Panc1 (cell line): Measurements from ENCODE around the gene TUBB4B. TPM values are rescaled to one million over a fixed set of nuclear protein-coding genes. Genes with fewer than 3 reads are reported as not detected.

Source experiments
- ATAC-seq: fragments of 200-7000 bp; cut with Tn5 transposase; 2 replicates; pipeline ENCODE4 v1.9.1; 2020; ENCODE audit warnings: mild to moderate bottlenecking, moderate library complexity
- BruUV-seq: library from RNA; stranded (reverse); fragments of 400-500 nt; replicated peaks from 2 replicates; lab custom pipeline; 2021; lab: Mats Ljungman, UMichigan
- CTCF ChIA-PET: fragments of 300-600 bp; sonication (Branson Sonifier 250); formaldehyde crosslinking; loops from one replicate; lab custom pipeline; 2022; ENCODE audit warnings: antibody characterized with exemption; lab: Charles Lee
- POLR2A ChIA-PET: fragments of 300-600 bp; sonication (Branson Sonifier 250); formaldehyde crosslinking; loops from one replicate; lab custom pipeline; 2022; ENCODE audit warnings: antibody characterized with exemption; lab: Charles Lee
- DNase-seq: peaks from one replicate; pipeline ENCODE4 v3.0.0-alpha.2; 2010; ENCODE audit warnings: low read depth, low spot score
- H3K27ac ChIP-seq: 2 replicates; pipeline ENCODE4 v1.5.1; 2011; ENCODE audit warnings: mild to moderate bottlenecking, low read length, inconsistent platforms
- H3K27me3 ChIP-seq: fragments of 200-500 bp; sonication (Bioruptor generic); 2 replicates; pipeline ENCODE4 v1.6.0; 2014; ENCODE audit warnings: low read length, inconsistent platforms; ENCODE audit not compliant: control insufficient read depth, insufficient read depth
- H3K36me3 ChIP-seq: fragments of 200-500 bp; sonication (Bioruptor generic); 2 replicates; pipeline ENCODE4 v1.5.1; 2014; ENCODE audit warnings: inconsistent platforms, mild to moderate bottlenecking, low read length, moderate library complexity; ENCODE audit not compliant: control insufficient read depth, insufficient read depth
- H3K4me1 ChIP-seq: 2 replicates; pipeline ENCODE4 v1.5.1; 2011; ENCODE audit warnings: inconsistent platforms, mild to moderate bottlenecking, low read length, moderate library complexity; ENCODE audit not compliant: control insufficient read depth, insufficient read depth
- H3K4me3 ChIP-seq, 2 experiments: 2 replicates each; pipeline ENCODE4 v1.5.1; 2011 to 2012; ENCODE audit warnings: low read depth in 2 of 2, low read length in 2 of 2, mild to moderate bottlenecking in 2 of 2, inconsistent platforms in 1 of 2, moderate library complexity in 1 of 2
- H3K9me3 ChIP-seq: fragments of 200-500 bp; sonication (Bioruptor generic); 2 replicates; pipeline ENCODE4 v1.5.1; 2014; ENCODE audit warnings: low read depth, mild to moderate bottlenecking, inconsistent platforms, low read length, moderate library complexity; ENCODE audit not compliant: control insufficient read depth, insufficient read depth
- POLR2AphosphoS5 ChIP-seq: IDR thresholded peaks from 2 replicates; pipeline ENCODE4 v1.6.1; 2012; ENCODE audit warnings: mild to moderate bottlenecking, low read depth, low read length, moderate library complexity
- SIN3A ChIP-seq: IDR thresholded peaks from 2 replicates; pipeline ENCODE4 v1.6.1; 2012; ENCODE audit warnings: low read depth, mild to moderate bottlenecking, low read length, moderate library complexity, borderline replicate concordance; ENCODE audit not compliant: insufficient read depth
- TCF7L2 ChIP-seq: IDR thresholded peaks from 2 replicates; pipeline ENCODE4 v1.6.1; 2011; ENCODE audit warnings: mild to moderate bottlenecking, low read depth, low read length, inconsistent platforms
- in situ Hi-C: cut with HindIII; loops from 2 replicates; pipeline ENCODE4 v1.10.0; 2016; ENCODE audit warnings: low sequenced_read_pairs, low pct_unique_long_range_greater_than_20kb
- intact Hi-C: fragments of 100-400 bp; cut with micrococcal nuclease; formaldehyde crosslinking; loops from one replicate; pipeline ENCODE4 v1.10.0; 2022; ENCODE audit not compliant: unreplicated experiment
- total RNA-seq: library from RNA; stranded (reverse); gene quantifications from one replicate; pipeline ENCODE4 v1.2.1, GENCODE V29; 2021; ENCODE audit not compliant: unreplicated experiment
- TF ChIP-seq, protein P1 (sequence below), 2 experiments: IDR thresholded peaks; 2 replicates each; pipeline ENCODE4 v1.6.1; 2011 to 2012; ENCODE audit warnings: low read depth in 2 of 2, control low read depth in 1 of 2, low read length in 1 of 2, mild to moderate bottlenecking in 1 of 2, moderate library complexity in 1 of 2; ENCODE audit not compliant: insufficient read depth in 1 of 2
- TF ChIP-seq, protein P2 (sequence below): fragments of 450-650 bp; IDR thresholded peaks from 2 replicates; pipeline ENCODE4 v1.5.1; 2017; ENCODE audit warnings: mild to moderate bottlenecking

Gene TUBB4B
- total RNA-seq, 1 experiment from 2014 or later: 265 TPM

DNA sequence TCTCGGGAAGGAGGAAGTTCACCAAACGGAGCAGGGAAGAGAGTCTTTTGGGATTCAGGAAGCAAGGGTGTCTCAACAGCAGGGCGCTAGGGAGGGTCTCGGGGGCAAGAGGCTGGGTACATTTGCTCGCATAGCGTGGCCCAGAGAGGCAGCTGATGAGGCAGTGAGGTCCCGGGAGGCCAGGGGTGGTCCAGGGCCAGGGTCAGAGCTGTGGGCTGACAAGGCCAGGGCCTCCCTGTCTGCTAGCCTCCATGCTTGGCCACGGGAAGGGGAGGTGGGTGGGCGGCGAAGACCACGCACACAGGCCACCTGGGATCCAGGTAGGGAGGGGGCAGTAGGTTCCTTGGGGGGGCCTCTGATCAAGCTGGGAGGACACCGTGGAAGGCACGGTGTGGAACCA, 29.6 kb upstream of the TUBB4B start:
- H3K4me1 ChIP-seq: peaks cover 6% of the 10 kb centered on the region
- POLR2A ChIA-PET: no interaction called here

DNA sequence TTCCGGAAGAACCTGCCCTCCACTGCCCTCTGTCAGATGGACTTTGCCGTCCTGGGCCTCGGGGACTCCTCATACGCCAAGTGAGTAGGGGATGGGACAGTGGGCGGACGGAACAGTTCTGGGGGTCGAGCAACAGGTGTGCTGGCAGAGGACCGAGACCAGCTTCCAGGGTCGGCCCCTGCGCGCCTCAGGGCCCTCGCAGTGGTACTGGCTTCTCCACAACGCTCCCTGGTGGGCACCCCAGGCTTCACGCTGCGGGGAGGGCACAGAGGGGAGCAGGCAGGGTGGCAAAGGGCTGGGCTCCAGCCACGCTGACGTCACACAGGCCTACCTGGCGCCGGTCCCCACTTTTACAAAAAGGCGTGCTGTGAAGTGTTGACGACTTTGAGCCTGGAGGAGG, 28.6 kb upstream of the TUBB4B start:
- Histone ChIP-seq H3K27ac (no peak overlapping the region), H3K36me3 (no peaks in the 10 kb centered on the region), H3K9me3 (no peaks in the 10 kb centered on the region), H3K4me3 (no peak overlapping the region), H3K27me3 (no peaks in the 10 kb centered on the region), H3K4me1 (peaks cover 8% of the 10 kb centered on the region)
- TF ChIP-seq, protein P1, sequence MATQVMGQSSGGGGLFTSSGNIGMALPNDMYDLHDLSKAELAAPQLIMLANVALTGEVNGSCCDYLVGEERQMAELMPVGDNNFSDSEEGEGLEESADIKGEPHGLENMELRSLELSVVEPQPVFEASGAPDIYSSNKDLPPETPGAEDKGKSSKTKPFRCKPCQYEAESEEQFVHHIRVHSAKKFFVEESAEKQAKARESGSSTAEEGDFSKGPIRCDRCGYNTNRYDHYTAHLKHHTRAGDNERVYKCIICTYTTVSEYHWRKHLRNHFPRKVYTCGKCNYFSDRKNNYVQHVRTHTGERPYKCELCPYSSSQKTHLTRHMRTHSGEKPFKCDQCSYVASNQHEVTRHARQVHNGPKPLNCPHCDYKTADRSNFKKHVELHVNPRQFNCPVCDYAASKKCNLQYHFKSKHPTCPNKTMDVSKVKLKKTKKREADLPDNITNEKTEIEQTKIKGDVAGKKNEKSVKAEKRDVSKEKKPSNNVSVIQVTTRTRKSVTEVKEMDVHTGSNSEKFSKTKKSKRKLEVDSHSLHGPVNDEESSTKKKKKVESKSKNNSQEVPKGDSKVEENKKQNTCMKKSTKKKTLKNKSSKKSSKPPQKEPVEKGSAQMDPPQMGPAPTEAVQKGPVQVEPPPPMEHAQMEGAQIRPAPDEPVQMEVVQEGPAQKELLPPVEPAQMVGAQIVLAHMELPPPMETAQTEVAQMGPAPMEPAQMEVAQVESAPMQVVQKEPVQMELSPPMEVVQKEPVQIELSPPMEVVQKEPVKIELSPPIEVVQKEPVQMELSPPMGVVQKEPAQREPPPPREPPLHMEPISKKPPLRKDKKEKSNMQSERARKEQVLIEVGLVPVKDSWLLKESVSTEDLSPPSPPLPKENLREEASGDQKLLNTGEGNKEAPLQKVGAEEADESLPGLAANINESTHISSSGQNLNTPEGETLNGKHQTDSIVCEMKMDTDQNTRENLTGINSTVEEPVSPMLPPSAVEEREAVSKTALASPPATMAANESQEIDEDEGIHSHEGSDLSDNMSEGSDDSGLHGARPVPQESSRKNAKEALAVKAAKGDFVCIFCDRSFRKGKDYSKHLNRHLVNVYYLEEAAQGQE (IDR thresholded peaks at IDR 0.05; ENCODE audit: insufficient read depth in 1 of 2, low read depth in 2 of 2, low read length in 1 of 2): no peak
- no peak for TF ChIP-seq POLR2AphosphoS5
- TF ChIP-seq SIN3A: no peak
- TF ChIP-seq, protein P2, sequence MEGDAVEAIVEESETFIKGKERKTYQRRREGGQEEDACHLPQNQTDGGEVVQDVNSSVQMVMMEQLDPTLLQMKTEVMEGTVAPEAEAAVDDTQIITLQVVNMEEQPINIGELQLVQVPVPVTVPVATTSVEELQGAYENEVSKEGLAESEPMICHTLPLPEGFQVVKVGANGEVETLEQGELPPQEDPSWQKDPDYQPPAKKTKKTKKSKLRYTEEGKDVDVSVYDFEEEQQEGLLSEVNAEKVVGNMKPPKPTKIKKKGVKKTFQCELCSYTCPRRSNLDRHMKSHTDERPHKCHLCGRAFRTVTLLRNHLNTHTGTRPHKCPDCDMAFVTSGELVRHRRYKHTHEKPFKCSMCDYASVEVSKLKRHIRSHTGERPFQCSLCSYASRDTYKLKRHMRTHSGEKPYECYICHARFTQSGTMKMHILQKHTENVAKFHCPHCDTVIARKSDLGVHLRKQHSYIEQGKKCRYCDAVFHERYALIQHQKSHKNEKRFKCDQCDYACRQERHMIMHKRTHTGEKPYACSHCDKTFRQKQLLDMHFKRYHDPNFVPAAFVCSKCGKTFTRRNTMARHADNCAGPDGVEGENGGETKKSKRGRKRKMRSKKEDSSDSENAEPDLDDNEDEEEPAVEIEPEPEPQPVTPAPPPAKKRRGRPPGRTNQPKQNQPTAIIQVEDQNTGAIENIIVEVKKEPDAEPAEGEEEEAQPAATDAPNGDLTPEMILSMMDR: no peak
- no peak for TF ChIP-seq TCF7L2
- intact Hi-C loops: no loop called here
- no peak for DNase-seq
- ChIA-PET CTCF (interaction anchor here (0.5 to 0.6 kb wide), 2 partner anchors 11 to 22 kb away, joined by 3 to 10 read pairs; no protein-coding TSS in a partner anchor), POLR2A (no interaction called here)
- no peak for ATAC-seq
- BruUV-seq: no TSS peak
- in situ Hi-C loops: no loop called here

More for the DNA sequence above, 29.6 kb upstream of the TUBB4B start:
- H3K27ac ChIP-seq: no peak overlapping the region
- no TSS peak for BruUV-seq
- no peak overlapping the region for H3K4me3 ChIP-seq
- no peaks in the 10 kb centered on the region for H3K27me3 ChIP-seq
- no peak for ATAC-seq
- intact Hi-C loops (no loop called here), in situ Hi-C loops (no loop called here)
- no peaks in the 10 kb centered on the region for H3K9me3 ChIP-seq
- CTCF ChIA-PET: no interaction called here
- H3K36me3 ChIP-seq: no peaks in the 10 kb centered on the region
- no peak for TF ChIP-seq TCF7L2
- TF ChIP-seq SIN3A: no peak
- TF ChIP-seq, protein P1 (IDR thresholded peaks at IDR 0.05; ENCODE audit: insufficient read depth in 1 of 2, low read depth in 2 of 2, low read length in 1 of 2): no peak
- no peak for TF ChIP-seq POLR2AphosphoS5
- TF ChIP-seq, protein P2: no peak
- DNase-seq: no peak
